PC-9 (cell line): ENCODE measurements around the gene CECR2. TPM values are rescaled to one million over a fixed set of nuclear protein-coding genes. Genes with fewer than 3 reads are reported as not detected.

Source experiments
- BruUV-seq: library from RNA; stranded (reverse); fragments of 400-500 nt; replicated peaks from 2 replicates; lab custom pipeline; 2021; lab: Mats Ljungman, UMichigan
- CTCF ChIA-PET: fragments of 300-600 bp; sonication (Branson Sonifier 250); formaldehyde crosslinking; loops from one replicate; lab custom pipeline; 2022; ENCODE audit warnings: antibody characterized with exemption; lab: Charles Lee
- POLR2A ChIA-PET: fragments of 300-600 bp; sonication (Branson Sonifier 250); formaldehyde crosslinking; loops from one replicate; lab custom pipeline; 2022; ENCODE audit warnings: antibody characterized with exemption; ENCODE audit not compliant: unreplicated experiment; lab: Charles Lee
- DNase-seq, 2 experiments: peaks; one replicate each; pipeline versions ENCODE4 v3.0.0 to v3.0.0-alpha.2; 2015 to 2022; ENCODE audit warnings: mixed read lengths in 1 of 2
- H2AFZ ChIP-seq: fragments of 200-600 bp; sonication (generic); 2 replicates; pipeline ENCODE4 v1.8.1; 2017; ENCODE audit warnings: antibody characterized with exemption
- H3F3A ChIP-seq: fragments of 200-600 bp; sonication (generic); 2 replicates; pipeline ENCODE4 v1.8.1; 2017; ENCODE audit warnings: antibody characterized with exemption, mild to moderate bottlenecking, low read depth; ENCODE audit not compliant: insufficient read depth
- H3K27ac ChIP-seq: fragments of 200-600 bp; sonication (generic); 2 replicates; pipeline ENCODE4 v1.6.1; 2016; ENCODE audit warnings: mixed run types
- H3K27me3 ChIP-seq: fragments of 200-600 bp; sonication (generic); 2 replicates; pipeline ENCODE4 v1.6.1; 2016; ENCODE audit warnings: low read depth, mixed run types; ENCODE audit not compliant: insufficient read depth
- H3K36me3 ChIP-seq: fragments of 200-600 bp; sonication (generic); 2 replicates; pipeline ENCODE4 v1.6.1; 2016; ENCODE audit warnings: low read depth, mixed run types
- H3K4me1 ChIP-seq: fragments of 200-600 bp; sonication (generic); replicated peaks from 2 replicates; pipeline ENCODE4 v1.6.1; 2016; ENCODE audit warnings: mixed run types; ENCODE audit not compliant: insufficient read depth
- H3K4me2 ChIP-seq: fragments of 200-600 bp; sonication (generic); 2 replicates; pipeline ENCODE4 v1.6.1; 2017; ENCODE audit warnings: mixed run types
- H3K4me3 ChIP-seq: fragments of 200-600 bp; sonication (generic); 2 replicates; pipeline ENCODE4 v1.6.1; 2016; ENCODE audit warnings: mixed run types
- H3K79me2 ChIP-seq: fragments of 200-600 bp; sonication (generic); 2 replicates; pipeline ENCODE4 v1.6.1; 2017; ENCODE audit warnings: low read depth, mixed run types
- H3K9me2 ChIP-seq: fragments of 200-600 bp; sonication (generic); 2 replicates; pipeline ENCODE4 v1.8.1; 2017; ENCODE audit warnings: mild to moderate bottlenecking; ENCODE audit not compliant: insufficient read depth
- H3K9me3 ChIP-seq: fragments of 200-600 bp; sonication (generic); 2 replicates; pipeline ENCODE4 v1.8.1; 2016; ENCODE audit warnings: low read depth; ENCODE audit not compliant: insufficient read depth
- H4K20me1 ChIP-seq: fragments of 200-600 bp; sonication (generic); 2 replicates; pipeline ENCODE4 v1.8.1; 2017; ENCODE audit not compliant: insufficient read depth
- EZH2 ChIP-seq: fragments of 200-600 bp; sonication (generic); IDR thresholded peaks from 2 replicates; pipeline ENCODE4 v1.8.0; 2017; ENCODE audit warnings: antibody characterized with exemption, low read depth
- intact Hi-C: fragments of 100-400 bp; cut with micrococcal nuclease; formaldehyde crosslinking; loops from one replicate; pipeline ENCODE4 v1.10.0; 2022; ENCODE audit not compliant: unreplicated experiment
- total RNA-seq: library from RNA; stranded (reverse); gene quantifications from 2 replicates; pipeline ENCODE4 v1.2.3, GENCODE V29; 2021
- TF ChIP-seq, protein P1 (sequence below): fragments of 200-600 bp; sonication (generic); conservative IDR thresholded peaks from 2 replicates; pipeline ENCODE4 v1.6.1; 2017; ENCODE audit warnings: mixed run types, antibody characterized with exemption, mild to moderate bottlenecking, moderate library complexity

The CECR2 gene
- total RNA-seq, 1 experiment from 2014 or later: not detected

- no TSS peak for BruUV-seq
- Histone ChIP-seq H3K79me2 (no peaks in the 10 kb centered on the region), H3K27ac (no peak overlapping the region), H3K4me2 (no peak overlapping the region), H2AFZ (no peak overlapping the region), H3K9me3 (no peaks in the 10 kb centered on the region), H3K4me1 (no peaks in the 10 kb centered on the region), H3K9me2 (no peaks in the 10 kb centered on the region), H3K4me3 (no peak overlapping the region), H3K27me3 (peaks cover 59% of the 10 kb centered on the region), H3K36me3 (no peaks in the 10 kb centered on the region), H4K20me1 (no peaks in the 10 kb centered on the region), H3F3A (no peaks in the 10 kb centered on the region)
- DNase-seq: no peak
- POLR2A ChIA-PET: no interaction called here
- intact Hi-C loops: no loop called here
- TF ChIP-seq, protein P1, sequence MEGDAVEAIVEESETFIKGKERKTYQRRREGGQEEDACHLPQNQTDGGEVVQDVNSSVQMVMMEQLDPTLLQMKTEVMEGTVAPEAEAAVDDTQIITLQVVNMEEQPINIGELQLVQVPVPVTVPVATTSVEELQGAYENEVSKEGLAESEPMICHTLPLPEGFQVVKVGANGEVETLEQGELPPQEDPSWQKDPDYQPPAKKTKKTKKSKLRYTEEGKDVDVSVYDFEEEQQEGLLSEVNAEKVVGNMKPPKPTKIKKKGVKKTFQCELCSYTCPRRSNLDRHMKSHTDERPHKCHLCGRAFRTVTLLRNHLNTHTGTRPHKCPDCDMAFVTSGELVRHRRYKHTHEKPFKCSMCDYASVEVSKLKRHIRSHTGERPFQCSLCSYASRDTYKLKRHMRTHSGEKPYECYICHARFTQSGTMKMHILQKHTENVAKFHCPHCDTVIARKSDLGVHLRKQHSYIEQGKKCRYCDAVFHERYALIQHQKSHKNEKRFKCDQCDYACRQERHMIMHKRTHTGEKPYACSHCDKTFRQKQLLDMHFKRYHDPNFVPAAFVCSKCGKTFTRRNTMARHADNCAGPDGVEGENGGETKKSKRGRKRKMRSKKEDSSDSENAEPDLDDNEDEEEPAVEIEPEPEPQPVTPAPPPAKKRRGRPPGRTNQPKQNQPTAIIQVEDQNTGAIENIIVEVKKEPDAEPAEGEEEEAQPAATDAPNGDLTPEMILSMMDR: no peak
- TF ChIP-seq EZH2: no peak
- CTCF ChIA-PET: no interaction called here
These were observed 109.9 kb downstream of the CECR2 start for GRCh38 chr22:17479135-17479534.

GRCh38 chr22:17481424-17481823 lies 112.2 kb downstream of the CECR2 start:
- DNase-seq: no peak
- no peaks in the 10 kb centered on the region for H3K4me1 ChIP-seq
- H3K79me2 ChIP-seq: no peaks in the 10 kb centered on the region
- no peaks in the 10 kb centered on the region for H3K36me3 ChIP-seq
- no peaks in the 10 kb centered on the region for H3F3A ChIP-seq
- no peaks in the 10 kb centered on the region for H4K20me1 ChIP-seq
- H3K4me3 ChIP-seq: no peak overlapping the region
- ChIA-PET POLR2A (no interaction called here), CTCF (no interaction called here)
- no peak overlapping the region for H3K27ac ChIP-seq
- H3K27me3 ChIP-seq: peaks cover 57% of the 10 kb centered on the region
- intact Hi-C loops: no loop called here
- no peak overlapping the region for H2AFZ ChIP-seq
- H3K4me2 ChIP-seq: no peak overlapping the region
- TF ChIP-seq, protein P1: no peak
- TF ChIP-seq EZH2: no peak
- no TSS peak for BruUV-seq
- H3K9me3 ChIP-seq: no peaks in the 10 kb centered on the region
- H3K9me2 ChIP-seq: no peaks in the 10 kb centered on the region

DNA sequence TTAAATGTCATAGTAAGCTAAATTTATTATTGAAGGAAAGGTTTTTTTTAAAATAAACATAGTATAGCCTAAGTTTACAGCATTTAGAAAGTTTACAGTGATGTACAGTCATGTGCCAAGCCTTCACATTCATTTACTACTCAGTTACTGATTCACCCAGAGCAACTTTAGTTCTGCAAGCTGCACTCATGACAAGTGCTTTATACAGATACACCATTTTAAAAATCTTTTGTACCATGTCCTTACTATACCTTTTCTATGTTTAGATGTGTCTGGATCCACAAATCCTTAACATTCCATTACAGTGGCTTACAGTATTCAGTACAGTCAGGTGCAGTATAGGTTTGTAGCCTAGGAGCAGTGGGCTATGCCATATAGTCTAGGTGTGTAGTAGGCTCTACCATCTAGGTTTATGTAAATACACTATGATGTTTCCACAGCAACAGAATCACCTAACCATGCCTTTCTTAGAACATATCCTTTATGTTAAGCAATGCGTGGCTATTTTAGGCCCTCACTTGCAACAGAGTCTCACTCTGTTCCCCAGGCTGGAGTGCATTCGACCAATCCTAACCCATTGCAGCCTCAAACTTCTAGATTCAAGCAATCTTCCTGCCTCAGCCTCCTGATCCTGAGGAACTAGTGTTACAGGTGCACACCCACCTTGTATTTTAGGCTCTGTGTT lies 114.6 kb downstream of the CECR2 start:
- H3K27me3 ChIP-seq: peaks cover 57% of the 10 kb centered on the region
- no peak overlapping the region for H3K4me2 ChIP-seq
- no peaks in the 10 kb centered on the region for H3K9me2 ChIP-seq
- TF ChIP-seq, protein P1: no peak
- TF ChIP-seq EZH2: no peak
- no peaks in the 10 kb centered on the region for H3F3A ChIP-seq
- no TSS peak for BruUV-seq
- H4K20me1 ChIP-seq: no peaks in the 10 kb centered on the region
- POLR2A ChIA-PET: no interaction called here
- no peak overlapping the region for H3K27ac ChIP-seq
- CTCF ChIA-PET: no interaction called here
- no peaks in the 10 kb centered on the region for H3K36me3 ChIP-seq
- no peaks in the 10 kb centered on the region for H3K79me2 ChIP-seq
- DNase-seq: no peak
- no peaks in the 10 kb centered on the region for H3K9me3 ChIP-seq
- intact Hi-C loops: no loop called here
- H3K4me1 ChIP-seq: no peaks in the 10 kb centered on the region
- no peak overlapping the region for H2AFZ ChIP-seq
- H3K4me3 ChIP-seq: no peak overlapping the region
